ENCODE data around the gene SNED1. TPM values are rescaled to one million over a fixed set of nuclear protein-coding genes. Genes with fewer than 3 reads are reported as not detected.

The SNED1 gene
- polyA plus RNA-seq, 2 of the 4 experiments (the other 2 are of a cell fraction) = 0.15 to 0.21 TPM

DNA sequence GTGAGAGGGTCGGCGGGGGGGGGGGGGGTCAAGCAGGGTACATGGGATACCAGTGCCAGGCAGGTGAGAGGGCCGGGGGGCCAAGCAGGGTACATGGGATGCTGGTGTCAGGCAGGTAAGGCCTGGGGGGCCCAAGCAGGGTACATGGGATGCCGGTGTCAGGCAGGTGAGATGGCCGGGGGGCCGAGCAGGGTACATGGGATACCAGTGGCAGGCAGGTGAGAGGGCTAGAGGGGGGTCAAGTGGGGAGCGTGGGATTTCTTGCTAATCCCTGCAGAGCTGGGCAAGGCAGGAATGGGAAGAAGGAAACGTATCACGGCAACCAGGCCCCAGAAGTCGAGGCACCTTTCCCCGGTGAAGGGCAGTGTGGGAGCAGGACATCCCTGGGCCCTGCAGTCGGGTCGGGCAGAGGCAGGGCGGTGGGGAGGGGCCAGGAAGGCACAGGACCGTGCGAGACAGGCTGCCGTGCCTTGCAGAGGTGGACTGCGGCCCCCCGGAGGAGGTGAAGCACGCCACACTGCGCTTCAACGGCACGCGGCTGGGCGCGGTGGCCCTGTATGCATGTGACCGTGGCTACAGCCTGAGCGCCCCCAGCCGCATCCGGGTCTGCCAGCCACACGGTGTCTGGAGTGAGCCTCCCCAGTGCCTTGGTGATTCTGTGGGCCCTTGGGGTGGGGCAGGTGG, 54.4 kb downstream of the SNED1 start:
- 85% methylated on average over 27 of the region's 31 CpGs for WGBS (ENCODE audit: missing lambda C conversion rate)
- POLR2A ChIA-PET = no interaction called here
- Histone ChIP-seq H3K27ac (no peak overlapping the region), H3K4me3 (no peak overlapping the region), H3K9me3 (no peaks in the 10 kb centered on the region), H3K4me1 (no peaks in the 10 kb centered on the region), H3K4me2 (no peak overlapping the region)
- DNase-seq (ENCODE audit: low read depth in 1 of 2, low spot score in 1 of 2) (no peak), ATAC-seq (peak in 1 of 2 experiments; percentile 18; a peak in 1 of 6 replicates), FAIRE-seq (no peak)
- no peak for TF ChIP-seq ZC3H11A (IDR thresholded peaks at IDR 0.05)
- TF ChIP-seq, protein P1, sequence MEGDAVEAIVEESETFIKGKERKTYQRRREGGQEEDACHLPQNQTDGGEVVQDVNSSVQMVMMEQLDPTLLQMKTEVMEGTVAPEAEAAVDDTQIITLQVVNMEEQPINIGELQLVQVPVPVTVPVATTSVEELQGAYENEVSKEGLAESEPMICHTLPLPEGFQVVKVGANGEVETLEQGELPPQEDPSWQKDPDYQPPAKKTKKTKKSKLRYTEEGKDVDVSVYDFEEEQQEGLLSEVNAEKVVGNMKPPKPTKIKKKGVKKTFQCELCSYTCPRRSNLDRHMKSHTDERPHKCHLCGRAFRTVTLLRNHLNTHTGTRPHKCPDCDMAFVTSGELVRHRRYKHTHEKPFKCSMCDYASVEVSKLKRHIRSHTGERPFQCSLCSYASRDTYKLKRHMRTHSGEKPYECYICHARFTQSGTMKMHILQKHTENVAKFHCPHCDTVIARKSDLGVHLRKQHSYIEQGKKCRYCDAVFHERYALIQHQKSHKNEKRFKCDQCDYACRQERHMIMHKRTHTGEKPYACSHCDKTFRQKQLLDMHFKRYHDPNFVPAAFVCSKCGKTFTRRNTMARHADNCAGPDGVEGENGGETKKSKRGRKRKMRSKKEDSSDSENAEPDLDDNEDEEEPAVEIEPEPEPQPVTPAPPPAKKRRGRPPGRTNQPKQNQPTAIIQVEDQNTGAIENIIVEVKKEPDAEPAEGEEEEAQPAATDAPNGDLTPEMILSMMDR (IDR thresholded peaks at IDR 0.05) = no peak
- TF ChIP-seq, protein P2, sequence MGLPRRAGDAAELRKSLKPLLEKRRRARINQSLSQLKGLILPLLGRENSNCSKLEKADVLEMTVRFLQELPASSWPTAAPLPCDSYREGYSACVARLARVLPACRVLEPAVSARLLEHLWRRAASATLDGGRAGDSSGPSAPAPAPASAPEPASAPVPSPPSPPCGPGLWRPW (IDR thresholded peaks at IDR 0.05) = no peak
- TF ChIP-seq ATOH8 (CRISPR knock-in tag; IDR thresholded peaks at IDR 0.05; ENCODE audit: low read depth) = no peak
- TF ChIP-seq NR3C1 (IDR thresholded peaks at IDR 0.05) = no peak
- TF ChIP-seq FOSL2 (IDR thresholded peaks at IDR 0.05) = no peak
- no peak for TF ChIP-seq FOSL2 (CRISPR knock-in tag; IDR thresholded peaks at IDR 0.05)
- no peak for TF ChIP-seq POLR2A (IDR thresholded peaks at IDR 0.05; ENCODE audit: low read length)
- no peak for TF ChIP-seq GATA3 (IDR thresholded peaks at IDR 0.05; ENCODE audit: borderline replicate concordance)
- TF ChIP-seq ZFP36 (IDR thresholded peaks at IDR 0.05; ENCODE audit: borderline replicate concordance, partially characterized antibody) = no peak
- TF ChIP-seq PHF8 (IDR thresholded peaks at IDR 0.05; ENCODE audit: borderline replicate concordance, low read depth) = no peak
- TF ChIP-seq FOSB (CRISPR knock-in tag; IDR thresholded peaks at IDR 0.05) = no peak
- TF ChIP-seq MYC (IDR thresholded peaks at IDR 0.05; ENCODE audit: borderline replicate concordance, low read length) = no peak
- TF ChIP-seq SREBF2 (IDR thresholded peaks at IDR 0.05) = no peak
- TF ChIP-seq HMGXB4 (CRISPR knock-in tag; IDR thresholded peaks at IDR 0.05; ENCODE audit: borderline replicate concordance) = no peak
- TF ChIP-seq, protein P3, sequence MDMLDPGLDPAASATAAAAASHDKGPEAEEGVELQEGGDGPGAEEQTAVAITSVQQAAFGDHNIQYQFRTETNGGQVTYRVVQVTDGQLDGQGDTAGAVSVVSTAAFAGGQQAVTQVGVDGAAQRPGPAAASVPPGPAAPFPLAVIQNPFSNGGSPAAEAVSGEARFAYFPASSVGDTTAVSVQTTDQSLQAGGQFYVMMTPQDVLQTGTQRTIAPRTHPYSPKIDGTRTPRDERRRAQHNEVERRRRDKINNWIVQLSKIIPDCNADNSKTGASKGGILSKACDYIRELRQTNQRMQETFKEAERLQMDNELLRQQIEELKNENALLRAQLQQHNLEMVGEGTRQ (IDR thresholded peaks at IDR 0.05) = no peak
- no peak for TF ChIP-seq CBX8 (IDR thresholded peaks at IDR 0.05)
- TF ChIP-seq TFCP2L1 (CRISPR knock-in tag; IDR thresholded peaks at IDR 0.05) = no peak
- CTCF ChIA-PET = no interaction called here

- no peak for TF ChIP-seq FOSB (CRISPR knock-in tag; IDR thresholded peaks at IDR 0.05)
- TF ChIP-seq, protein P4, sequence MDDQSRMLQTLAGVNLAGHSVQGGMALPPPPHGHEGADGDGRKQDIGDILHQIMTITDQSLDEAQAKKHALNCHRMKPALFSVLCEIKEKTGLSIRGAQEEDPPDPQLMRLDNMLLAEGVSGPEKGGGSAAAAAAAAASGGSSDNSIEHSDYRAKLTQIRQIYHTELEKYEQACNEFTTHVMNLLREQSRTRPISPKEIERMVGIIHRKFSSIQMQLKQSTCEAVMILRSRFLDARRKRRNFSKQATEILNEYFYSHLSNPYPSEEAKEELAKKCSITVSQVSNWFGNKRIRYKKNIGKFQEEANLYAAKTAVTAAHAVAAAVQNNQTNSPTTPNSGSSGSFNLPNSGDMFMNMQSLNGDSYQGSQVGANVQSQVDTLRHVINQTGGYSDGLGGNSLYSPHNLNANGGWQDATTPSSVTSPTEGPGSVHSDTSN (IDR thresholded peaks at IDR 0.05) = no peak
- no peak for TF ChIP-seq TP53 (CRISPR knock-in tag; IDR thresholded peaks at IDR 0.05)
- TF ChIP-seq POLR2A (IDR thresholded peaks at IDR 0.05; ENCODE audit: low read length) = no peak
- no peak for TF ChIP-seq RNF2 (IDR thresholded peaks at IDR 0.05; ENCODE audit: borderline replicate concordance, low read depth)
- no peak for TF ChIP-seq NPAS2 (CRISPR knock-in tag; IDR thresholded peaks at IDR 0.05; ENCODE audit: borderline replicate concordance)
- TF ChIP-seq MAFK (IDR thresholded peaks at IDR 0.05; ENCODE audit: partially characterized antibody) = no peak
- TF ChIP-seq CBX8 (IDR thresholded peaks at IDR 0.05) = no peak
- no peak for TF ChIP-seq MYC (IDR thresholded peaks at IDR 0.05; ENCODE audit: borderline replicate concordance, low read length)
- DNase-seq (ENCODE audit: low read depth in 1 of 2, low spot score in 1 of 2) = no peak
- ATAC-seq = peak in 1 of 2 experiments; percentile 18; a peak in 1 of 6 replicates
- no peaks in the 10 kb centered on the region for H3K4me1 ChIP-seq
- no peak overlapping the region for H3K4me3 ChIP-seq
- FAIRE-seq = no peak
- POLR2A ChIA-PET = no interaction called here
- CTCF ChIA-PET = no interaction called here
- H3K4me2 ChIP-seq = no peak overlapping the region
- 90% methylated on average over 7 of the region's 8 CpGs for WGBS (ENCODE audit: missing lambda C conversion rate)
- no peaks in the 10 kb centered on the region for H3K9me3 ChIP-seq
- no peak overlapping the region for H3K27ac ChIP-seq
Observed at GRCh38 chr2:241053576-241054251, 55.3 kb downstream of the SNED1 start.
